ENCODE measurements around the gene ANK3.
A peak's percentile ranks its signal among the peaks of the same experiment; 100 is the strongest.

Gene ANK3

GRCh38 chr10:60125895-60126294 is 263.8 kb downstream of the ANK3 start:
- DNase-seq (ENCODE audit: extremely low spot score, insufficient read length, low read depth) (no peak), FAIRE-seq (no peak)

GRCh38 chr10:60124536-60124935 is 265.1 kb downstream of the ANK3 start:
- no peak for DNase-seq (ENCODE audit: extremely low spot score, insufficient read length, low read depth)
- no peak for FAIRE-seq

GRCh38 chr10:60123668-60124067 is 266.0 kb downstream of the ANK3 start:
- no peak for FAIRE-seq
- DNase-seq (ENCODE audit: extremely low spot score, insufficient read length, low read depth) = no peak

- no peak for DNase-seq (ENCODE audit: extremely low spot score, insufficient read length, low read depth)
- FAIRE-seq = no peak
Observed at GRCh38 chr10:60123172-60123571, 266.5 kb downstream of the ANK3 start.

- no peak for DNase-seq (ENCODE audit: extremely low spot score, insufficient read length, low read depth)
- no peak for FAIRE-seq
Observed at GRCh38 chr10:60122190-60122589, 267.5 kb downstream of the ANK3 start.

GRCh38 chr10:60114765-60115586 is 274.7 kb downstream of the ANK3 start:
- FAIRE-seq (peak; percentile 79), DNase-seq (ENCODE audit: extremely low spot score, insufficient read length, low read depth) (no peak)

GRCh38 chr10:60110739-60111138 is 278.9 kb downstream of the ANK3 start:
- no peak for FAIRE-seq

GRCh38 chr10:60107308-60107976 is 282.2 kb downstream of the ANK3 start:
- no peak for FAIRE-seq
- no peak for DNase-seq (ENCODE audit: extremely low spot score, insufficient read length, low read depth)

More at GRCh38 chr10:60110739-60111138, 278.9 kb downstream of the ANK3 start:
- no peak for DNase-seq (ENCODE audit: extremely low spot score, insufficient read length, low read depth)

- FAIRE-seq = no peak
Observed at GRCh38 chr10:60105295-60105695, 284.4 kb downstream of the ANK3 start.

GRCh38 chr10:60101821-60102220 is 287.9 kb downstream of the ANK3 start:
- no peak for FAIRE-seq

More at GRCh38 chr10:60105295-60105695, 284.4 kb downstream of the ANK3 start:
- no peak for DNase-seq (ENCODE audit: extremely low spot score, insufficient read length, low read depth)

GRCh38 chr10:60099998-60100747 is 289.5 kb downstream of the ANK3 start:
- DNase-seq (ENCODE audit: extremely low spot score, insufficient read length, low read depth) (no peak), FAIRE-seq (peak; percentile 78)

More at GRCh38 chr10:60101821-60102220, 287.9 kb downstream of the ANK3 start:
- DNase-seq (ENCODE audit: extremely low spot score, insufficient read length, low read depth) = no peak

- FAIRE-seq (no peak), DNase-seq (ENCODE audit: extremely low spot score, insufficient read length, low read depth) (no peak)
Observed at GRCh38 chr10:60098677-60099601, 290.7 kb downstream of the ANK3 start.

- DNase-seq (ENCODE audit: extremely low spot score, insufficient read length, low read depth) (no peak), FAIRE-seq (peak; percentile 47)
Observed at GRCh38 chr10:60096761-60097513, 292.7 kb downstream of the ANK3 start.

- FAIRE-seq = peak; percentile 45
- no peak for DNase-seq (ENCODE audit: extremely low spot score, insufficient read length, low read depth)
Observed at GRCh38 chr10:60093317-60093716, 296.4 kb downstream of the ANK3 start.

- DNase-seq (ENCODE audit: extremely low spot score, insufficient read length, low read depth) (no peak), FAIRE-seq (peak; percentile 63)
Observed at GRCh38 chr10:60086862-60087261, 302.8 kb downstream of the ANK3 start.

GRCh38 chr10:60086421-60086820 is 303.3 kb downstream of the ANK3 start:
- no peak for DNase-seq (ENCODE audit: extremely low spot score, insufficient read length, low read depth)
- FAIRE-seq = no peak

GRCh38 chr10:60082744-60083344 is 306.8 kb downstream of the ANK3 start:
- DNase-seq (ENCODE audit: extremely low spot score, insufficient read length, low read depth) (no peak), FAIRE-seq (peak; percentile 33)

GRCh38 chr10:60082341-60082740 is 307.3 kb downstream of the ANK3 start:
- no peak for DNase-seq (ENCODE audit: extremely low spot score, insufficient read length, low read depth)
- FAIRE-seq = no peak

All from GM18507 (cell line).